OCI-LY3 (cell line): ENCODE results near the gene ESPN.
"Not testable (repeated sequence)": the region's sequence is repeated elsewhere in the genome, so short reads cannot be mapped to it uniquely, and the experiment has no call there.

Experiments used
- H2AFZ ChIP-seq: fragments of 200-600, 300-600 bp; shearing (Covaris generic); 2 replicates; pipeline ENCODE4 v1.6.0; 2014; ENCODE audit warnings: antibody characterized with exemption, low read depth, low read length
- H3K27ac ChIP-seq: fragments of 200-600, 300-600 bp; sonication (generic); 2 replicates; pipeline ENCODE4 v1.5.1; 2014; ENCODE audit warnings: mild to moderate bottlenecking, low read length, moderate library complexity, mixed read lengths
- H3K27me3 ChIP-seq: fragments of 200-600, 300-600 bp; sonication (generic); 2 replicates; pipeline ENCODE4 v1.6.1; 2014; ENCODE audit warnings: low read depth, low read length, mixed read lengths
- H3K36me3 ChIP-seq: fragments of 200-600, 300-600 bp; sonication (generic); replicated peaks from 2 replicates; pipeline ENCODE3; 2014; ENCODE audit warnings: low read depth, low read length, mixed read lengths
- H3K4me1 ChIP-seq: fragments of 300-600, 200-600 bp; sonication (generic); 2 replicates; pipeline ENCODE4 v1.6.1; 2014; ENCODE audit warnings: low read length, mixed read lengths
- H3K4me2 ChIP-seq: fragments of 200-600, 300-600 bp; sonication (generic); 2 replicates; pipeline ENCODE4 v1.6.1; 2014; ENCODE audit warnings: low read length, mixed read lengths
- H3K4me3 ChIP-seq: fragments of 300-600, 200-600 bp; sonication (generic); 2 replicates; pipeline ENCODE4 v1.5.1; 2014; ENCODE audit warnings: antibody characterized with exemption, mild to moderate bottlenecking, low read length, moderate library complexity
- H3K79me2 ChIP-seq: fragments of 300-600, 200-600 bp; shearing (Covaris generic); 2 replicates; pipeline ENCODE4 v1.6.1; 2014; ENCODE audit warnings: mild to moderate bottlenecking, low read length, mixed read lengths
- H3K9ac ChIP-seq: fragments of 300-600, 200-600 bp; shearing (Covaris generic); 2 replicates; pipeline ENCODE4 v1.6.0; 2014; ENCODE audit warnings: mild to moderate bottlenecking, low read length, moderate library complexity
- H3K9me3 ChIP-seq: fragments of 200-600, 300-600 bp; shearing (Covaris generic); 2 replicates; pipeline ENCODE4 v1.6.1; 2014; ENCODE audit warnings: low read length, mixed read lengths; ENCODE audit not compliant: insufficient read depth
- H4K20me1 ChIP-seq: fragments of 200-600, 300-600 bp; sonication (generic); 2 replicates; pipeline ENCODE4 v1.6.1; 2016; ENCODE audit warnings: low read length, mixed read lengths; ENCODE audit not compliant: insufficient read depth
- EZH2phosphoT487 ChIP-seq: fragments of 200-600 bp; shearing (Covaris generic); IDR thresholded peaks from 2 replicates; pipeline ENCODE4 v1.6.1; 2018; ENCODE audit warnings: antibody characterized with exemption, mixed run types, low read depth
- TF ChIP-seq, protein P1 (sequence below): fragments of 200-600, 300-600 bp; sonication (generic); IDR thresholded peaks from 2 replicates; pipeline ENCODE4 v1.5.1; 2014; ENCODE audit warnings: antibody characterized with exemption, low read length, low read depth

Gene ESPN

DNA sequence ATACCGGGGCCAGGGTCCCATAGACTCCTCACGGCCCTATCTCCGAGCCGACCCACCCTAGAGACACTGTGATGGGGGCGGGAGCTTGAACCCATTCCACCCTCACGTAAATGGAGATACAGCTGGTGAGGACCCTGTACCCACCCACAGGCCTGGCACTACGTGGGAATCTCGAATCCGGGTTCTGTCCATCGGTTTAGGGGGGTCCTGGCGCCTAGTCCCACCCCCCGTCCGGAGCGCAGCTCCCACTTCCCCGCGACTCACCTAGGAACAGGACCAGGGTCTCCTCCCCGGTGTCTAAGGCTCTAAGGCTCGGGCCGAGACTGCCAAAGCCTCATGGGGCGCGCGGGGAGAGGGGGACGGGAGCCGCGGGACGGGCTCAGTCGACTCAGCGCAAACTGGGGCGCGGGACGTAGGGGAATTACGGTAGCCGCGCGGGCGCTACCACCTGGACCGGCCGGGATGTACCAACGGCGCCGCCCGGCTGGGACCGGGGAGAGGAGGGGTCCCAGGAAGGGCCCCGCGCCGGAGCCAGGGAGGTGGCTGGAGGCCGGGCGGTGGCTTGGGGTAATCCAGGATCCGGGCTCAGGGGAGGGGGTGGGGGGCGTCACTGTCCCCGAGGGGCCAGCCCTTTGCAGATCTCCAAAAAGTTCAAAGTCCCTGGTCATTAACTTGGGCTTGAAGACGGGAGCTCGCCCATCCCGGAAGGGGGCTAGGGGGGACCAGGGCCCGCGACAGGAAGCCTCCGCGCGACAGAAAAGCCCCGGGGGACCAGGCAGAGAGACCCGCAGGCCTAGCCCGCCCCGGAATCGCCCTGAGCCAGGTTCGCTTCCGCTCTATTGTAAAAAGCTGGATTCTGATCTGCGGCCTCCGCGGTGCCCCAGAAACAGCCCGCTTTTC lies 65.9 kb downstream of the ESPN start:
- Histone ChIP-seq H3K4me2 (peak overlapping the region; percentile 88), H4K20me1 (no peaks in the 10 kb centered on the region), H3K9me3 (no peaks in the 10 kb centered on the region), H3K79me2 (no peaks in the 10 kb centered on the region), H3K27ac (peak overlapping the region; percentile 61), H3K4me1 (peaks cover 16% of the 10 kb centered on the region), H3K9ac (peak overlapping the region; percentile 98), H3K27me3 (no peaks in the 10 kb centered on the region), H3K4me3 (peak overlapping the region; percentile 98), H2AFZ (peak overlapping the region; percentile 71), H3K36me3 (no peaks in the 10 kb centered on the region)
- TF ChIP-seq, protein P1, sequence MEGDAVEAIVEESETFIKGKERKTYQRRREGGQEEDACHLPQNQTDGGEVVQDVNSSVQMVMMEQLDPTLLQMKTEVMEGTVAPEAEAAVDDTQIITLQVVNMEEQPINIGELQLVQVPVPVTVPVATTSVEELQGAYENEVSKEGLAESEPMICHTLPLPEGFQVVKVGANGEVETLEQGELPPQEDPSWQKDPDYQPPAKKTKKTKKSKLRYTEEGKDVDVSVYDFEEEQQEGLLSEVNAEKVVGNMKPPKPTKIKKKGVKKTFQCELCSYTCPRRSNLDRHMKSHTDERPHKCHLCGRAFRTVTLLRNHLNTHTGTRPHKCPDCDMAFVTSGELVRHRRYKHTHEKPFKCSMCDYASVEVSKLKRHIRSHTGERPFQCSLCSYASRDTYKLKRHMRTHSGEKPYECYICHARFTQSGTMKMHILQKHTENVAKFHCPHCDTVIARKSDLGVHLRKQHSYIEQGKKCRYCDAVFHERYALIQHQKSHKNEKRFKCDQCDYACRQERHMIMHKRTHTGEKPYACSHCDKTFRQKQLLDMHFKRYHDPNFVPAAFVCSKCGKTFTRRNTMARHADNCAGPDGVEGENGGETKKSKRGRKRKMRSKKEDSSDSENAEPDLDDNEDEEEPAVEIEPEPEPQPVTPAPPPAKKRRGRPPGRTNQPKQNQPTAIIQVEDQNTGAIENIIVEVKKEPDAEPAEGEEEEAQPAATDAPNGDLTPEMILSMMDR = no peak
- TF ChIP-seq EZH2phosphoT487 = no peak

DNA sequence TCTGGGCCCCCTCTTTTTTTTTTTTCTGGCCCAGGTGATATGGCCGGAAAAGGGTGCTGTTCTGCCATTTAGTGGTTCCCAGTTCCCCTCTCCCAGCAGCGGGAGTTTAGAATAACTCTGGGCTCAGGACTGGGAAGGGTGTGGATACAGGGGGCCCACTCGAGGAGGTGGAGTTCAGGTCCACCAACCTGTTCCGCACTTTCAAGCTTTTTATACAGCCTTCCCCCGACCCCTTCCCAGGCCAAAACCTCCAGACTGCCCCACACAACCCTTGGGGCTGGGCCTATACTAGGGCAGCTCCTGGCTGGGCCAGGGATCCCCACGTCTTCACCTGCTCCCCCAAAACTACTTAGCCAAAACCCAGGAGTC lies 66.5 kb downstream of the ESPN start:
- H3K27me3 ChIP-seq = peaks cover 1% of the 10 kb centered on the region; the same call in 1 of the 2 replicates
- H2AFZ ChIP-seq = peak overlapping the region; percentile 70
- H4K20me1 ChIP-seq = no peaks in the 10 kb centered on the region
- peak overlapping the region; percentile 61 for H3K27ac ChIP-seq
- H3K4me3 ChIP-seq = peak overlapping the region; percentile 98
- H3K9me3 ChIP-seq = no peaks in the 10 kb centered on the region
- no peaks in the 10 kb centered on the region for H3K79me2 ChIP-seq
- peaks cover 15% of the 10 kb centered on the region for H3K4me1 ChIP-seq
- no peak for TF ChIP-seq EZH2phosphoT487
- TF ChIP-seq, protein P1 = no peak
- no peaks in the 10 kb centered on the region for H3K36me3 ChIP-seq
- H3K4me2 ChIP-seq = peak overlapping the region; percentile 88
- H3K9ac ChIP-seq = peak overlapping the region; percentile 98

DNA sequence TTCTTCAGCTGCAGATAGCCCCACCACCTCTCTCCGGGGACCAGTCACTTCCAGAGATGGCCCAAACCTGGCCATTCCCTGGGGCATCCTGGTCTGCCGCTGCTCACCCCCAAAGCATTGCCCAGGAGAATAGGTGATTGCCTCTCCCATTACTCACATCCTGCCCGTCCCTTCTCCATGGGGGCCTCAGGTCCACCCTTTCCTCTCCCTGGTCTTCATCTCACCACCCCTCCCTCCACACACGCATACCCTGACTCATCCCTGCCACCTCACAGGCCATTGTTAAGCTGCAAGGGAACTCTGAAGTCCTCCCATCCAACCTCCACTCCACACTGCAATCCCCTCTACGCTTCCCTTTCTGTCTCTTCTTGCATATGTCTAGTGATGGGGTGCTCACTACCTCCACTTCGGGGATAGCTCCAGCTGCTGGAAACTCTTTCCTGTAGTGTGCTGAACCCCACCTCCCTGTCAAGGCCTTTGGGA lies 66.9 kb downstream of the ESPN start, which contains the start of gene PLEKHG5:
Gene PLEKHG5, minus strand, starts transcription at position 188 of the 483 bp plus-strand sequence. CDS start 14,096 bp downstream, outside the sequence.
- TF ChIP-seq, protein P1 = no peak
- TF ChIP-seq EZH2phosphoT487 = no peak
- H3K9me3 ChIP-seq = no peaks in the 10 kb centered on the region
- H4K20me1 ChIP-seq = no peaks in the 10 kb centered on the region
- H3K27me3 ChIP-seq = peaks cover 6% of the 10 kb centered on the region
- H3K4me1 ChIP-seq = peaks cover 11% of the 10 kb centered on the region
- H3K4me3 ChIP-seq = peak within 1 kb of the TSS; percentile 98
- no peaks in the 10 kb centered on the region for H3K36me3 ChIP-seq
- H3K27ac ChIP-seq = peak within 1 kb of the TSS; percentile 61
- peak within 1 kb of the TSS; percentile 88 for H3K4me2 ChIP-seq
- peak within 1 kb of the TSS; percentile 70 for H2AFZ ChIP-seq
- H3K9ac ChIP-seq = peak within 1 kb of the TSS; percentile 98
- no peaks in the 10 kb centered on the region for H3K79me2 ChIP-seq

DNA sequence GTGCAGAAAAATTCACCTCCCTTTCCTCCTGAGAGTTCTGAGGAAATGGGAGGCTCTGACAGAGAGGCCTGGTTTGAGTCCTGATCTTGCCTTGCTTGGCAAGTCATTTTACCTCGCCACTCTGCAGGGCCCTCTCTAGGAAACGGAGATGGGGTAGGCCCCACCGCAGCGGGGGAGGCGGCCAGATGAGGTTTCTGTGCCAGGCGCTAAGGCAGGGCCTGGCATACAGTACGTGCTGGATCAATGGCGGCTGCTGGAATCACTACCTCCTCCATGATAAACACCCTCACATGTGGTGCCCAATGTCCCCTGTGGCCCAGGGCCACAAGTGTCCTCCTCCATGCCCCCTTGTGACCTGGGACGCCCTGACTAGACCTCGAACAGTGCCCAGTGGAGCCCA lies 67.4 kb downstream of the ESPN start:
- Histone ChIP-seq H3K4me2 (peak overlapping the region; percentile 88), H3K27ac (no peak overlapping the region), H3K4me1 (peaks cover 12% of the 10 kb centered on the region), H3K4me3 (peak overlapping the region; percentile 98; the same call in 1 of the 2 replicates), H4K20me1 (no peaks in the 10 kb centered on the region), H3K27me3 (peaks cover 10% of the 10 kb centered on the region), H3K79me2 (no peaks in the 10 kb centered on the region), H2AFZ (no peak overlapping the region), H3K9ac (no peak overlapping the region), H3K9me3 (no peaks in the 10 kb centered on the region), H3K36me3 (no peaks in the 10 kb centered on the region)
- TF ChIP-seq, protein P1 = no peak
- TF ChIP-seq EZH2phosphoT487 = no peak

DNA sequence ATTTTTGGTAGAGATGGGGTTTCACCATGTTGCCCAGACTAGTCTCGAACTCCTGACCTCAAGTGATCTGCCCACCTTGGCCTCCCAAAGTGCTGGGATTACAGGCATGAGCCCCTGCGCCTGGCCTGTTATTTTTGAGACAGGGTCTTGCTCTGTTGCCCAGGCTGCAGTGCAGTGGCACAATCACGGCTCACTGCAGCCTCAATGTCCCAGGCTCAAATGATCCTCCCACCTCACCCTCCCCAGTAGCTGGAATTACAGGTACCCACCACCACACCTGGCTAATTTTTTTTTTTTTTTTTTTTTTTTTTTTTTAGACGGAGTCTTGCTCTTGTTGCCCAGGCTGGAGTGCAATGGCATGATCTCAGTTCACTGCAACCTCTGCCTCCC lies 69.3 kb downstream of the ESPN start:
- not testable (repeated sequence) for H3K79me2 ChIP-seq, H3K36me3 ChIP-seq, H3K27ac ChIP-seq, H3K9ac ChIP-seq, H4K20me1 ChIP-seq, H3K4me2 ChIP-seq, H2AFZ ChIP-seq, H3K4me3 ChIP-seq, H3K9me3 ChIP-seq
- H3K4me1 ChIP-seq = peaks cover 12% of the 10 kb centered on the region
- H3K27me3 ChIP-seq = peaks cover 11% of the 10 kb centered on the region
